Fibroblast of upper back skin (primary cell): ENCODE measurements around the gene TSPAN5.
"Not testable (repeated sequence)": the region's sequence is repeated elsewhere in the genome, so short reads cannot be mapped to it uniquely, and the experiment has no call there.

Experiments
- DNase-seq: peaks from one replicate; pipeline ENCODE4 v3.0.0-alpha.2; 2013

TSPAN5 gene

GRCh38 chr4:98544141-98544817 lies 114.1 kb downstream of the TSPAN5 start:
- no peak for DNase-seq

GRCh38 chr4:98542011-98542410 lies 116.4 kb downstream of the TSPAN5 start:
- no peak for DNase-seq

DNA sequence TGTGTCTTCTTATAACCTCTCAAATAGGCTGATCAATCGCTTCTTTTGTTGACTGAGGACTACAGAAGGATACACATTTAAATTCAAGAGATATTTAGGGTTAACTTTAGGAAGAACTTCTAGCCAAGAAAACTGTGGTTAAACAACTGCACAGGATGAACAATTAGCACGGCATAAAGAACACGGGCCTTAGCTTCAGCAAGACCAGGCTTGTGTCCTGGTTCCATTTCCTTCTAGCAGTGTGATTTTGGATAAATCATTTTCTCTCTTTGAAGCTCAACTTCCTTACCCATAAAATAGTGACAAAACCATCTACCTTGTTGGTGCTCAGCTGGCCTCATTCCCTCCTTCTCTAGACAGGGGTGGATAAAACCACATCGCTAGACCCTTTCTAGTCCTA lies 117.6 kb downstream of the TSPAN5 start:
- DNase-seq, result no peak

GRCh38 chr4:98539741-98540140 lies 118.7 kb downstream of the TSPAN5 start:
- no peak for DNase-seq

DNA sequence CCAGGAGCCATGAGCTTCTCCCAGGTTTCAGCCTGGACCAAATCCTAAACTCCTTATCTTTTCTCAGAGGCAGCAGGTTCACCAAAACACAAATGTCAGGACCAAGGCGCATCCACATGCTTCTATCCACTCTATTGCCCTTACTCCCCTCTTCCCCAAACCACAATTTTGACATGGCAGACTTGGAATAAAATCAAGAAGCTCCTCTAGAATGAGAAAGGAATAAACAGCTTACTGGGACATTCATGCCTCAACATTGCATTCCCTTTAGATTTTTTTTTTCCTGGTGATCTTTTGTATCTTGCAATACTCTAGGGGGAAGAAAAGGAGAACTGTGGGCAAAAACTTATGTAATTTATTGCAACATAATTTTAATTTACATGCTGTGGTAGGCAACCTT lies 119.1 kb downstream of the TSPAN5 start:
- DNase-seq, result peak; percentile 31

GRCh38 chr4:98536631-98537030 lies 121.8 kb downstream of the TSPAN5 start:
- DNase-seq, result no peak

GRCh38 chr4:98534146-98534545 lies 124.3 kb downstream of the TSPAN5 start:
- not testable (repeated sequence) for DNase-seq

DNA sequence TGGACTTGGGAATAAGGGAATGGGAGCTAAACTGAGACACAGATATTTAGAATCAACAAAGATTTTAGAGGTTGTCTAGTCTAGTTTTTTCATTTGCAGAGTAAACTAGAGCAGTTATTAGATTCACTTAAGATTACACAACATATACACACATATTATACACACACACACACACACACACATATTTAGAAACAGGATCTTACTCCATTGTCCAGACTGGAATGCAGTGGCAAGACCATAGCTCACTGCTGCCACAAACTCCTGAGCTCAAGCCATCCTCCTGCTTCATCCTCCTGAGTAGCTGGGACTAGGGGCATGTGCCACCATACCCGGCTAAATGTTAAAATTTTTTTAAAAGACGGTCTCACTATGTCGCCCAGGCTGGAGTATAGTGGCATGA lies 127.8 kb downstream of the TSPAN5 start:
- DNase-seq, result no peak

- DNase-seq, result no peak
Observed at GRCh38 chr4:98529970-98530569, 128.3 kb downstream of the TSPAN5 start.

GRCh38 chr4:98528882-98529281 lies 129.5 kb downstream of the TSPAN5 start:
- DNase-seq, result peak; percentile 19

DNA sequence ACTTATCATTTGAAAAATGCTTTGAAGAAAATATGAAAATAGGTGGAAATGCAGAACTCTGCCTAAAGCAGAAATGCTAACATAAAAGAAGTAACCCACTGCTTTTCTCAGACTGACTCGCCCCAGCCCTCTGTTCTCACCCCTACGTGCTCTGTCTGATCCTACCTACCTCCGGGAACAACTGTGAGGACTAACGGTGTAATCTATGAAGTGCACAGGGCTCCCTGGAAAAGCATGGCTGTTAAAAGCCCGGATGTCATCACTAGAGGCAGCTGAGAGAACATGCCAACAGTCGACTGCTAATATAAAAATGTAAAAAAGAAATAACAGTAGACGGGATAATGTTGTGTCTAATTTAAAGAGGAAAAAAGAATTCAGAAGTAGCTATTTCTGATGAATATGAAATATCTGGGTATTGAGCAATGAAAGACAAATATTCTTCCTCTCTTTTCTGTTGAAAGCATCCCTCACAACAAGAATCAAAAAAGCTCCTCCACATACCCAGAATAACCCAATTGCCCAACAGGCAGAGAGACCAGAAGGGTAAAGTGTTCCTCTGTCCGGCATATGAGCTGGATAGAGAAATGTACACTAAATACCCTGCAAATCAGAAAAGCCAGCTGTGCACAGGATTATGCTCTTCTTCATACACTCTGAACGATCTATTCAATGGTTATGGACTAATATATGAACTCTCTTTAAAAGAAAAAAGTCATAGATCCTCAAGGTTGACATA lies 130.7 kb downstream of the TSPAN5 start:
- DNase-seq, result peak; percentile 27

DNA sequence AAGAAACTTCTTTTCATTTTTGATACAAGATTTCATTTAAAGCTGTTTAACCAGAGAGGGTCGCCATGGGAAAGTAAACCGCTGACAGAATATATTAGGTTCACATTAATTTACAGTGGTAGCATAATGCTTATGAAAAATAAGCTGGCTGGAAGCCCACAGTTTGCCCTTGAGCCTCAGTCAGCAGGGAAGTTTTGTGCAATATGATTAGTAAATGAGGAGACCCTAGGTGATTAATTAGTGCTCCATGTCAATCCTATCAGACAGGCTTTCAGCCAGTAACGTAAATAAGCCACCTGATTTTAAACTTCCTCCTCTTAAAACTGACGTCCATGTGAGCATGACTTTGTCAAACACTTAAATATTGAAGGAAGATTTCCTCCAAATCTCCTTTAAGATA lies 134.2 kb downstream of the TSPAN5 start:
- DNase-seq, result no peak

DNA sequence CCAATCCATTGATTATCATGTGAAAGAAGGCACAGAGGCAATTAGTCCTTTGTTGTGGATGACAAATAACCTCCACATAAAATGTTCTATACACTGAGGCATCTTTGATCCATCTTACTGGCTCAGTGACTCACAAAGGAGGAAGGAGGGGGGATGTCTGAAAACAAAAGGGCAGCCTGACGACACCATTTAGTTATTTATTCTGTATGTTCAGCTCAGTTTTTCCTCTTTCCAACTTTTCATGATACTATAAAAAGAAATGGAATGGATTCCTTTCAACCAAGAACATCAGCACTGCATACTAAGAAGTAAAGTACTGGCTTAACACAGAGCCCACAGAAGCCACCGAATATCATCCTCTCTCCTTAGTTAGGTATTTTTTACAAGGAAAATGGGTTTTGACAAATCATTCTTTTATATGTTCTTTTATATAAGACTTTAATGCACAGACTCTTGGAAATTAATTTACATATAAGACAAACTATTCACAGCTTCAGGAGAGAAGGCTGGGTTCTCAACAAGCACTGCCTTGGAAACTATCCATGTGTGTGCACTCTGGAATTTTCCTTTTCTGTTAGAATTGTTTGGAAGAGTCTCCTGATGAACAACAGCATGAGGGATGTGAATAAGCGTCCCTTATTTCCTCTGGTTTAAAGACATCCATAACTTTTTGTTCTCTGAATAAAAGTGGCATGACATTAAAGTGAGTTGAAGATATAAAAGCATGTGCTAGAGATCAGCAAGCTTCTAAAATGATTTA lies 135.6 kb downstream of the TSPAN5 start:
- peak; percentile 95 for DNase-seq

DNA sequence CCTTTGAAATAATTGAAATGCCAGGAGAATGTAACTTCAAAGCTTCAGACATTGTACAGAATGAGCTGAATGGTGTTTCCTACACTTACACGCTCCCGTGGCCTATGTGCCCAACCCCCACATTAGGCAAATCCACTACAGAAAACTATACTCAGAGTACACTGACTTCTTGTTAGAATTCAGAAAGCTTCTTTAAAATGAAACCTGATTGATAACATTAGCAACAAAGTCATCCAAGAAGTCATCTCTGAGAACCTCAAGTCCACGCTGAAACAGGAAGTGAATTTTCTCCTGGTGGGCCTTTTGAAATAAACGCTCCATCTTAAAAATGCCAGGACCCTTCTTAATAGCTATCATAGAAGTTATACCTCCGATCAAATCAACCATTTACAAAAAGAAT lies 136.3 kb downstream of the TSPAN5 start:
- DNase-seq, result no peak

- DNase-seq, result no peak
Observed at GRCh38 chr4:98521486-98521885, 136.9 kb downstream of the TSPAN5 start.

DNA sequence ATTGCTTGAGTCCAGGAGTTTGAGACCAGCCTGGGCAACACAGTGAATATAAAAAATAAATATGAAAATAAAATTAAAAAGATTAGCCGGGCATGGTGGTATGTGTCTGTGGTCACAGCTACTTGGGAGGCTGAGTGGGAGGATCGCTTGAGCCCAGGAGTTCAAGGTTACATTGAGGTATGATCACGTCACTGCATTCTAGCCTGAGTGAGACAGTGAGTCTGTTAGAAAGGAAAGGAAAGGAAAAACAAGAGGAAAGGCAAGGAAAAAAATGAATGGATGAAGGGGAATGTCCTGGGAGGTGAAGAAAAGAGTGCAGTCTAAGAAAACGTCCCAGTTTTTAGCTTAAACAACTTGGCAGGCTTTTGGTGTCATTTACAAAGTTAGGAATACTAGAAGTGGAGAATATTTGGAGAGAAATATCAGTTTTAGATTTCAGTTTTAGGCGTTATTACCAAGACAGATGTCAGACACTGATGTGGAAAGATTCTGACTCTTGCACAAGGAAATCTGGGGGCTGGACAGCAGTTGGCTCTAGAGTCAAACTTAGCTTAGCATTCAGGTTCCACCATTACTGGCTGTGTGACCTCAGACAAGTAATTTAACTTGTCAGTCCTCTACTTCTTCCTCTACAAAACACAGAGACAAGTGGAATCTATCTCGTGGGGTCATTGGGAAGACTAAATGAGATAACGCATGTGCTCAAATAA lies 139.0 kb downstream of the TSPAN5 start:
- DNase-seq, result peak; percentile 65

DNA sequence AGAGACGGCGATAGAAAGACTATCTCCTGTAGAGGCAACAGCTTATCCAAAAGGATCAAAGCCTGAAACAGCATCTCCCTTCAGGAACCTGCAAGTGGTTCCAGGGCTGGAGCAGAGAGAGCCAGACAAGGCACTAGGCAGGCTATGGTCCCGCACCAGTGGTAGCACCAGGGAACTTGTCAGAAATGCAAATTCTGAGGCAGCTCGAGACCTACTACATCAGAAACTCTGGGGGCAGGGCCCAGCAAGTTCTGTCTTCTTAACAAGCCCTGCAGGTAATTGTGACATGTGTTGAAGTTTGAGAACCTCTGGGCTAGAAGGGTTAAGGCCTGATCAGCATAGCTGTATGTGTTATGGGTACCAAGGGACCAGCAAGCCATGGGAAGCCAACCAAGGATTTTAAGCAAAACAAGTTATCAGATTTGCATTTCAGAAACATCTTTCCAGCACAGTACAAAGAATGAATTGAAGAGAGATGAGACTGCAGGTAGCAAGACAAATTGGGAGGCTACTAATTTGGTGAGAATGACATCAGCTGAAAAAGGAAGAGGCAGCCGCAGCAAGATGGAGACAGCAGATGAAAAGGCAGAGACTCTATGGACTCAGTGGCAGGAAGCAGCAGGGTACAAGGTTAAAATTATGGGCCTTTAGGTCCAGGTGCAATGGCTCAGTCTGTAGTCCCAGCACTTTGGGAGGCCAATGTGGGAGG lies 139.7 kb downstream of the TSPAN5 start:
- no peak for DNase-seq

GRCh38 chr4:98517218-98518021 lies 141.0 kb downstream of the TSPAN5 start:
- DNase-seq, result peak; percentile 59

GRCh38 chr4:98516441-98517217 lies 141.8 kb downstream of the TSPAN5 start:
- DNase-seq, result peak; percentile 66

- peak; percentile 86 for DNase-seq
Observed at GRCh38 chr4:98516042-98516440, 142.4 kb downstream of the TSPAN5 start.

GRCh38 chr4:98515470-98515809 lies 143.0 kb downstream of the TSPAN5 start:
- no peak for DNase-seq
